Liver (tissue), 9 donors: ENCODE data around the gene RPS3. TPM values are rescaled to one million over a fixed set of nuclear protein-coding genes. Genes with fewer than 3 reads are reported as not detected.
A peak's percentile ranks its signal among the peaks of the same experiment; 100 is the strongest.

Source experiments
- DNase-seq: peaks from one replicate; pipeline ENCODE4 v3.0.0-alpha.2; 2017; ENCODE audit warnings: low spot score
- H3K27ac ChIP-seq, 2 donors: one replicate each; pipeline ENCODE4 v1.7.0; 2013; ENCODE audit warnings: inconsistent platforms in 2 of 2, low read length in 2 of 2, control low read depth in 1 of 2, low read depth in 1 of 2, mild to moderate bottlenecking in 1 of 2
- H3K27me3 ChIP-seq, 4 donors: one replicate each; pipeline versions ENCODE4 v1.6.1 to v1.7.0; 2013; ENCODE audit warnings: low read length in 3 of 4, inconsistent platforms in 1 of 4, mild to moderate bottlenecking in 1 of 4, moderate library complexity in 1 of 4; ENCODE audit not compliant: control insufficient read depth in 4 of 4, insufficient read depth in 4 of 4
- H3K36me3 ChIP-seq, 4 donors: one replicate each; pipeline versions ENCODE4 v1.6.1 to v1.7.0; 2013; ENCODE audit warnings: low read length in 3 of 4, mild to moderate bottlenecking in 3 of 4, low read depth in 1 of 4, moderate library complexity in 1 of 4; ENCODE audit not compliant: control insufficient read depth in 4 of 4, insufficient read depth in 3 of 4
- H3K4me1 ChIP-seq, 4 donors: one replicate each; pipeline versions ENCODE4 v1.6.1 to v1.7.0; 2013; ENCODE audit warnings: low read length in 3 of 4, mild to moderate bottlenecking in 3 of 4, moderate library complexity in 1 of 4; ENCODE audit not compliant: control insufficient read depth in 4 of 4, insufficient read depth in 4 of 4
- H3K4me3 ChIP-seq, 3 donors: one replicate each; pipeline versions ENCODE4 v1.6.1 to v1.7.0; 2013; ENCODE audit warnings: low read length in 3 of 3, control low read depth in 1 of 3, low read depth in 1 of 3, mild to moderate bottlenecking in 1 of 3
- H3K9ac ChIP-seq, 2 donors: one replicate each; pipeline ENCODE4 v1.7.0; 2013; ENCODE audit warnings: low read length in 2 of 2, mild to moderate bottlenecking in 2 of 2, moderate library complexity in 2 of 2, control low read depth in 1 of 2, low read depth in 1 of 2
- H3K9me3 ChIP-seq, 4 donors: one replicate each; pipeline versions ENCODE4 v1.6.1 to v1.7.0; 2013; ENCODE audit warnings: low read length in 3 of 4; ENCODE audit not compliant: control insufficient read depth in 4 of 4
- CTCF ChIP-seq: fragments of 150-350 bp; IDR thresholded peaks from 2 replicates; pipeline ENCODE4 v1.5.1; 2017; ENCODE audit warnings: improper control_type of control experiment, low read depth, low read length; ENCODE audit not compliant: missing input control
- EGR1 ChIP-seq, 2 donors: IDR thresholded peaks; 2 replicates each; pipeline ENCODE4 v1.6.1; 2016 to 2018; ENCODE audit warnings: antibody characterized with exemption in 2 of 2, low read depth in 2 of 2
- FOXA1 ChIP-seq: IDR thresholded peaks from 2 replicates; pipeline ENCODE4 v1.6.1; 2016; ENCODE audit warnings: antibody characterized with exemption
- FOXA2 ChIP-seq: IDR thresholded peaks from 2 replicates; pipeline ENCODE4 v1.6.1; 2016; ENCODE audit warnings: antibody characterized with exemption
- GABPA ChIP-seq, 2 donors: IDR thresholded peaks in 1 of 2; conservative IDR thresholded peaks in 1 of 2; 2 replicates each; pipeline ENCODE4 v1.6.1; 2016; ENCODE audit warnings: antibody characterized with exemption in 2 of 2, mild to moderate bottlenecking in 1 of 2, moderate library complexity in 1 of 2
- HNF4A ChIP-seq, 2 donors: conservative IDR thresholded peaks; 2 replicates each; pipeline ENCODE4 v1.6.1; 2016; ENCODE audit warnings: antibody characterized with exemption in 2 of 2, mild to moderate bottlenecking in 2 of 2
- HNF4G ChIP-seq: IDR thresholded peaks from 2 replicates; pipeline ENCODE4 v1.6.1; 2016; ENCODE audit warnings: antibody characterized with exemption
- JUND ChIP-seq, 2 donors: IDR thresholded peaks; 2 replicates each; pipeline ENCODE4 v1.6.1; 2016; ENCODE audit warnings: antibody characterized with exemption in 2 of 2
- NR2F2 ChIP-seq: IDR thresholded peaks from 2 replicates; pipeline ENCODE4 v1.6.1; 2016; ENCODE audit warnings: antibody characterized with exemption
- RAD21 ChIP-seq, 2 donors: IDR thresholded peaks; 2 replicates each; pipeline ENCODE4 v1.6.1; 2016; ENCODE audit warnings: antibody characterized with exemption in 2 of 2, mild to moderate bottlenecking in 2 of 2
- RXRA ChIP-seq, 2 donors: IDR thresholded peaks; 2 replicates each; pipeline ENCODE4 v1.6.1; 2017 to 2018; ENCODE audit warnings: antibody characterized with exemption in 2 of 2, mild to moderate bottlenecking in 1 of 2
- SP1 ChIP-seq: IDR thresholded peaks from 2 replicates; pipeline ENCODE4 v1.6.1; 2018; ENCODE audit warnings: antibody characterized with exemption, mild to moderate bottlenecking
- TAF1 ChIP-seq: conservative IDR thresholded peaks from 2 replicates; pipeline ENCODE4 v1.6.1; 2016; ENCODE audit warnings: antibody characterized with exemption, mild to moderate bottlenecking
- YY1 ChIP-seq: IDR thresholded peaks from 2 replicates; pipeline ENCODE4 v1.6.1; 2016; ENCODE audit warnings: antibody characterized with exemption, mild to moderate bottlenecking
- WGBS: extraction: QIAGEN DNeasy Blood & Tissue Kit; methylation state at CpG from one replicate; pipeline ENCODE4 v1.1.7; 2013; 5-methylcytosine and 5-hydroxymethylcytosine counted together
- polyA plus RNA-seq, 2 donors: library from polyadenylated mRNA; stranded (reverse) in 1 of 2; unstranded in 1 of 2; fragments of 200-250 nt in 1 of 2; fragments of >200 nt in 1 of 2; fragmentation: Nextera tagmentation in 1 of 2; extraction: Ambion mirVana in 1 of 2; gene quantifications; one replicate each; pipeline versions ENCODE4 v1.2.1 to v1.2.3, GENCODE V29; 2013 to 2015
- total RNA-seq, 2 donors: library from RNA; depleted of rRNA; stranded (reverse); fragments of >200 nt; gene quantifications; one replicate each; pipeline ENCODE4 v1.2.3, GENCODE V29; 2014
- TF ChIP-seq, protein P1 (sequence below): IDR thresholded peaks from 2 replicates; pipeline ENCODE4 v1.6.1; 2016; ENCODE audit warnings: antibody characterized with exemption
- TF ChIP-seq, protein P2 (sequence below): IDR thresholded peaks from 2 replicates; pipeline ENCODE4 v1.6.1; 2016; ENCODE audit warnings: antibody characterized with exemption
- TF ChIP-seq, protein P3 (sequence below): IDR thresholded peaks from 2 replicates; pipeline ENCODE4 v1.6.1; 2016; ENCODE audit warnings: antibody characterized with exemption, mild to moderate bottlenecking
- TF ChIP-seq, protein P4 (sequence below): IDR thresholded peaks from 2 replicates; pipeline ENCODE4 v1.6.1; 2016; ENCODE audit warnings: antibody characterized with exemption
- donor health status: healthy.
- donor health status: healthy.
- donor health status: healthy.
- donor health status: healthy.
- donor health status: healthy.

RPS3 gene
- total and polyA plus RNA-seq, 4 donors: 289 to 1,115 (median 492) TPM

DNA sequence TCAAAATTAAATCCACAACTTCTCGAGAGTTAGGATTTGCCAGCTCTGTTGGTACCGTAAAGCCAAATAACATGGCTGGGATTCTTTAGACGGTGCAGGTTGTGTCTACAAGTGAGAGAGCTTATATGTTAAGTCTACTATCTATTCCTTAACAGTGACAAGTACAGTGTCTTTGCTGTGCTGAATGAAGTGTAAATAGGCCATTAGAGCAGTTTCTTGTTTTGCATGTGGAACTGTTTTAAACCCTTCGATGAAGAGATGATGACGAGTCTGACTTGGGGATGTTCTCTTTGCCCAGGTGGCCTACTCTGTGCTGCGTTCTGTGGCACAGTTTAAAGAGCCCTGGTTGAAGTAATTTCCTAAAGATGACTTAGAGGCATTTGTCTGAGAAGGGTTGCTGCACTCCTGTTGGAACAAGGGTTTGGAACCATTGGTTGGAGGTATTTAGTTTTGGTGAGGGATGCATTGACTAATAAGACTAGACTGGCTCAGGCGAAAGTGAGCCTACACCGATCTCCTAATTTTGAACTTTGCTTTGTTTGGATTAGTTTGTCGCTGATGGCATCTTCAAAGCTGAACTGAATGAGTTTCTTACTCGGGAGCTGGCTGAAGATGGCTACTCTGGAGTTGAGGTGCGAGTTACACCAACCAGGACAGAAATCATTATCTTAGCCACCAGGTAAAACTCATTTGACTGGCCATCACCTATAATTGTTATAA, 988 bp downstream of the RPS3 start:
- DNase-seq: no peak

GRCh38 chr11:75402002-75402773, 2.9 kb downstream of the RPS3 start:
- no peak for TF ChIP-seq NR2F2
- no peak overlapping the region for H3K9ac ChIP-seq
- 87% methylated on average over 10 of the region's 10 CpGs for WGBS
- H3K9me3 ChIP-seq: no peaks in the 10 kb centered on the region
- no peak for DNase-seq
- peaks cover 0 to 14% (median 4%) of the 10 kb centered on the region in 4 donors for H3K4me1 ChIP-seq
- no peaks in the 10 kb centered on the region for H3K27me3 ChIP-seq
- no peak overlapping the region for H3K4me3 ChIP-seq
- H3K36me3 ChIP-seq: peaks cover 9 to 57% (median 54%) of the 10 kb centered on the region in 4 donors
- no peak overlapping the region for H3K27ac ChIP-seq

More for the DNA sequence above, 988 bp downstream of the RPS3 start:
- H3K4me1 ChIP-seq: peaks cover 0 to 14% (median 4%) of the 10 kb centered on the region in 4 donors
- peak overlapping the region; percentile 95 to 99 for H3K9ac ChIP-seq
- H3K27me3 ChIP-seq: no peaks in the 10 kb centered on the region
- H3K36me3 ChIP-seq: peaks cover 4 to 40% (median 39%) of the 10 kb centered on the region in 4 donors
- H3K4me3 ChIP-seq: peak overlapping the region; percentile 69 to 98 (median 98)
- peak overlapping the region; percentile 89 to 95 for H3K27ac ChIP-seq
- WGBS: 10% methylated on average over 11 of the region's 11 CpGs
- H3K9me3 ChIP-seq: no peaks in the 10 kb centered on the region
- TF ChIP-seq RAD21 (IDR thresholded peaks at IDR 0.05): no peak
- peak; percentile 37 to 38 for TF ChIP-seq HNF4A (conservative IDR thresholded peaks at IDR 0.05)

DNA sequence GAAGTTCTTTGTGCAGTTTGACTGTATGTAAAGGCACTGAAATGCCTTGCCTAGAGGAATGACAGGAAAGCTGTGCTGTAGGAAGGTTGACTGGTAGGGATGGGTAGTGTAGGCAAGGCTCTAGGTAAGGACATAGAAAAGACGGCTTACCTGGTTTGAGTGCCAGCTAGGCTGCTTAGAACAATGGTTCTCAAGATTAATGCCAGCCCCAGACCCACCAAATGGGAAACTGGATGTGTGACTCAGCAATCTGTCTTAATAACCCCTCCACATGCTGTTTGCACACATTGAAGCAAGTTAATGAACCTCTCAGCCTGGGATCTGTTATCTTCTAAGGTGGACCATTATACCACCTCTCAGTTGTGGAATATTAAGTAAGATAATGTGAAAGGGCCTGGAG, 3.7 kb downstream of the RPS3 start:
- no peak overlapping the region for H3K27ac ChIP-seq
- 87% methylated on average over 1 of the region's 1 CpG for WGBS
- H3K9ac ChIP-seq: no peak overlapping the region
- H3K27me3 ChIP-seq: no peaks in the 10 kb centered on the region
- H3K36me3 ChIP-seq: peaks cover 12 to 57% (median 54%) of the 10 kb centered on the region in 4 donors
- TF ChIP-seq FOXA2 (no peak), NR2F2 (no peak), YY1 (no peak), HNF4G (no peak), EGR1 (IDR thresholded peaks at IDR 0.05; ENCODE audit: low read depth in 2 of 2) (no peak), TAF1 (no peak), FOXA1 (no peak), CTCF (no peak), RXRA (IDR thresholded peaks at IDR 0.05) (no peak), RAD21 (IDR thresholded peaks at IDR 0.05) (no peak), SP1 (no peak), HNF4A (conservative IDR thresholded peaks at IDR 0.05) (no peak), GABPA (IDR thresholded peaks at IDR 0.05 in 1 of 2, conservative IDR thresholded peaks at IDR 0.05 in 1 of 2) (no peak), JUND (IDR thresholded peaks at IDR 0.05) (no peak)
- TF ChIP-seq, protein P1, sequence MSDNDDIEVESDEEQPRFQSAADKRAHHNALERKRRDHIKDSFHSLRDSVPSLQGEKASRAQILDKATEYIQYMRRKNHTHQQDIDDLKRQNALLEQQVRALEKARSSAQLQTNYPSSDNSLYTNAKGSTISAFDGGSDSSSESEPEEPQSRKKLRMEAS: no peak
- TF ChIP-seq, protein P2, sequence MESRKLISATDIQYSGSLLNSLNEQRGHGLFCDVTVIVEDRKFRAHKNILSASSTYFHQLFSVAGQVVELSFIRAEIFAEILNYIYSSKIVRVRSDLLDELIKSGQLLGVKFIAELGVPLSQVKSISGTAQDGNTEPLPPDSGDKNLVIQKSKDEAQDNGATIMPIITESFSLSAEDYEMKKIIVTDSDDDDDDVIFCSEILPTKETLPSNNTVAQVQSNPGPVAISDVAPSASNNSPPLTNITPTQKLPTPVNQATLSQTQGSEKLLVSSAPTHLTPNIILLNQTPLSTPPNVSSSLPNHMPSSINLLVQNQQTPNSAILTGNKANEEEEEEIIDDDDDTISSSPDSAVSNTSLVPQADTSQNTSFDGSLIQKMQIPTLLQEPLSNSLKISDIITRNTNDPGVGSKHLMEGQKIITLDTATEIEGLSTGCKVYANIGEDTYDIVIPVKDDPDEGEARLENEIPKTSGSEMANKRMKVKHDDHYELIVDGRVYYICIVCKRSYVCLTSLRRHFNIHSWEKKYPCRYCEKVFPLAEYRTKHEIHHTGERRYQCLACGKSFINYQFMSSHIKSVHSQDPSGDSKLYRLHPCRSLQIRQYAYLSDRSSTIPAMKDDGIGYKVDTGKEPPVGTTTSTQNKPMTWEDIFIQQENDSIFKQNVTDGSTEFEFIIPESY: no peak
- TF ChIP-seq, protein P3, sequence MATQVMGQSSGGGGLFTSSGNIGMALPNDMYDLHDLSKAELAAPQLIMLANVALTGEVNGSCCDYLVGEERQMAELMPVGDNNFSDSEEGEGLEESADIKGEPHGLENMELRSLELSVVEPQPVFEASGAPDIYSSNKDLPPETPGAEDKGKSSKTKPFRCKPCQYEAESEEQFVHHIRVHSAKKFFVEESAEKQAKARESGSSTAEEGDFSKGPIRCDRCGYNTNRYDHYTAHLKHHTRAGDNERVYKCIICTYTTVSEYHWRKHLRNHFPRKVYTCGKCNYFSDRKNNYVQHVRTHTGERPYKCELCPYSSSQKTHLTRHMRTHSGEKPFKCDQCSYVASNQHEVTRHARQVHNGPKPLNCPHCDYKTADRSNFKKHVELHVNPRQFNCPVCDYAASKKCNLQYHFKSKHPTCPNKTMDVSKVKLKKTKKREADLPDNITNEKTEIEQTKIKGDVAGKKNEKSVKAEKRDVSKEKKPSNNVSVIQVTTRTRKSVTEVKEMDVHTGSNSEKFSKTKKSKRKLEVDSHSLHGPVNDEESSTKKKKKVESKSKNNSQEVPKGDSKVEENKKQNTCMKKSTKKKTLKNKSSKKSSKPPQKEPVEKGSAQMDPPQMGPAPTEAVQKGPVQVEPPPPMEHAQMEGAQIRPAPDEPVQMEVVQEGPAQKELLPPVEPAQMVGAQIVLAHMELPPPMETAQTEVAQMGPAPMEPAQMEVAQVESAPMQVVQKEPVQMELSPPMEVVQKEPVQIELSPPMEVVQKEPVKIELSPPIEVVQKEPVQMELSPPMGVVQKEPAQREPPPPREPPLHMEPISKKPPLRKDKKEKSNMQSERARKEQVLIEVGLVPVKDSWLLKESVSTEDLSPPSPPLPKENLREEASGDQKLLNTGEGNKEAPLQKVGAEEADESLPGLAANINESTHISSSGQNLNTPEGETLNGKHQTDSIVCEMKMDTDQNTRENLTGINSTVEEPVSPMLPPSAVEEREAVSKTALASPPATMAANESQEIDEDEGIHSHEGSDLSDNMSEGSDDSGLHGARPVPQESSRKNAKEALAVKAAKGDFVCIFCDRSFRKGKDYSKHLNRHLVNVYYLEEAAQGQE: no peak
- TF ChIP-seq, protein P4, sequence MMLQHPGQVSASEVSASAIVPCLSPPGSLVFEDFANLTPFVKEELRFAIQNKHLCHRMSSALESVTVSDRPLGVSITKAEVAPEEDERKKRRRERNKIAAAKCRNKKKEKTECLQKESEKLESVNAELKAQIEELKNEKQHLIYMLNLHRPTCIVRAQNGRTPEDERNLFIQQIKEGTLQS: no peak
- no peak overlapping the region for H3K4me3 ChIP-seq
- no peaks in the 10 kb centered on the region for H3K9me3 ChIP-seq
- DNase-seq: no peak
- peaks cover 0 to 14% (median 4%) of the 10 kb centered on the region in 4 donors for H3K4me1 ChIP-seq
